Urothelium cell line (cell line): Measurements from ENCODE around the gene P4HA2.

Source experiments
- DNase-seq: peaks from one replicate; pipeline ENCODE4 v3.0.0; 2011; ENCODE audit warnings: low spot score, mixed read lengths
- FAIRE-seq: peaks from 2 replicates; lab custom pipeline; 2011; peaks lifted over from hg19 to GRCh38; lab: Jason Lieb, UNC

The P4HA2 gene

GRCh38 chr5:132265336-132266030 is 37.8 kb upstream of the P4HA2 start:
- FAIRE-seq (no peak), DNase-seq (peak; percentile 66)

DNA sequence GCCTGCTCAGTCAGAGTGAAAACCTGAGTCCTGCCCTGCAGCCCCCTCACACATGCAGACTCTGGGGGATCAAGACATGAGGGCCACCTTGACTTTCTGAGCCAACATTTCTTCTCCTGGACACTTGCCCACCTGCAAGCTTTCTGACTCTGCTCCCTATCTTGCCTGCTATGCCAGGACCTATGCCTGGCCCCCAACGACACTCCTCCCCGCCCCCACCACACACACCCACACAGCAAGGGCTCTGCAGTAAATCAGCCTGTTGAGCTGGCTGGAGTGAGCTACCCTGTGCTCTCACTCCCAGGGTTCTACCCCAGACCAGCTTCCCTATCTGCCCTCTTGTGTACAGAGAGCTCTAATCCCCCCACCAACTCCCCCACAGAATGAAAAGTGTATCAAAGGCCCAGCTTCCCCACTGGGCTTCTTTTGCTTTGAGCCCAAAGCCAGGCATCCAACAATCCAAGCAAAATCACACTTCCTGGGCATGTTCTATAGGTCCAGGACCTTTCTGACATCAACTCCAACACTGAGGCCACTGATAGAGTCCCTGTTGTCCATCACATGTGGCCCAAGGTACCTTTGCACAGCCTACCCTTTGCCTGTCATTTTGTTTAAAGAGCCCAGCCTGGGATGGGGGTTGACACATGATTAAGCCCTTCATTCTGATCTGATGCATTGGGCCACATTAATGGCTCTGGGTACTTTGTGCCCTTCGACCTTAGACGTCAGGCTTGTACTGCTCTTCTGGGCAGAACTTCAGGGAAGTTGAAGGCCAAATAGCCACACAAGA is 37.1 kb upstream of the P4HA2 start:
- FAIRE-seq = no peak
- DNase-seq = no peak

GRCh38 chr5:132263548-132264261 is 36.1 kb upstream of the P4HA2 start:
- DNase-seq = peak; percentile 79
- FAIRE-seq = peak; percentile 44

GRCh38 chr5:132262882-132263547 is 35.4 kb upstream of the P4HA2 start:
- DNase-seq = no peak
- no peak for FAIRE-seq

DNA sequence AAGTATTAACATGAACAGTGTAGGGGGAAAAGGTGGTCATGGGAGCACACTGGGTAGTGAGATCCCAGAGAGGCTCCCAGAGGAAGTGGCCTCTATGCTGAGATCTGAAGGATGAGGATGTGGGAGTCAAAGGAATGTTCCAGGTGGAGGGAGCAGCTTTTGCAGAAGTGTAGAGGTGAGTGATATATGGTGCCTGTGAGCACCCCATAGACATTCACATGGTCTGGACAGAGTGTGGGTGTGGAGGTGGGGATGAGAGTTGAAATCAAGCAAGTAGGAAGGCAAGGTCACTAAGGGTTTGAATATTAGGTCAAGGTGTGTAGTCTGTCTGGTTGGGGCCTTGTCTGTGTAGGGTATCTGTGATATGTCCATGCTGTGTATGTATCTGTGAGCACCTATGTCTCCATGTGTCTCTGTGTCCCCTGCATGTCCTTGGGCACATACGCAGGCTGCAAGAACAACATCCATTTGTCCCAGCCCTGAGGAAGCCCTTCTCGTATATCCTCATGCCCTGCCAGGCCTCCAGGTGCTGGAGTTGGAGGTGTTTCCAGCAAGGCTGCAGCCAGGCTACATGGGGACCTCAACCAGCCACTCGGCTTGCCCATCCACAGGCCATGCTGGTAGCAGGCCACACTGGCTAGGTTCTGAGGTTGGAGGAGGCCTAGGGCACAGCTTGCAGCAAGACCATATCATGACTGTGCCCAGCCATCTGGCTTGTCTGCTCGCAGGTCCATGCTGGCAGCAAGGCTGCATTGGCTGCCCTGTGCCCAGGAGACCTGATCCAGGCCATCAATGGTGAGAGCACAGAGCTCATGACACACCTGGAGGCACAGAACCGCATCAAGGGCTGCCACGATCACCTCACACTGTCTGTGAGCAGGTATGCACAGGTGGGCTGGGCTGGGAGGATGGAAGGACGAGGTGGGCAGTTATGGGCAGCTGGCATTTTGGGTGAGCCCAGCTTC is 34.5 kb upstream of the P4HA2 start:
- DNase-seq = no peak
- peak; percentile 87 for FAIRE-seq

- DNase-seq (peak; percentile 86), FAIRE-seq (no peak)
Measured at GRCh38 chr5:132260714-132261551, 33.3 kb upstream of the P4HA2 start.

GRCh38 chr5:132260051-132260450 is 32.4 kb upstream of the P4HA2 start:
- FAIRE-seq (peak; percentile 86), DNase-seq (peak; percentile 54)

- DNase-seq = peak; percentile 64
- peak; percentile 72 for FAIRE-seq
Measured at GRCh38 chr5:132259069-132259851, 31.6 kb upstream of the P4HA2 start.

DNA sequence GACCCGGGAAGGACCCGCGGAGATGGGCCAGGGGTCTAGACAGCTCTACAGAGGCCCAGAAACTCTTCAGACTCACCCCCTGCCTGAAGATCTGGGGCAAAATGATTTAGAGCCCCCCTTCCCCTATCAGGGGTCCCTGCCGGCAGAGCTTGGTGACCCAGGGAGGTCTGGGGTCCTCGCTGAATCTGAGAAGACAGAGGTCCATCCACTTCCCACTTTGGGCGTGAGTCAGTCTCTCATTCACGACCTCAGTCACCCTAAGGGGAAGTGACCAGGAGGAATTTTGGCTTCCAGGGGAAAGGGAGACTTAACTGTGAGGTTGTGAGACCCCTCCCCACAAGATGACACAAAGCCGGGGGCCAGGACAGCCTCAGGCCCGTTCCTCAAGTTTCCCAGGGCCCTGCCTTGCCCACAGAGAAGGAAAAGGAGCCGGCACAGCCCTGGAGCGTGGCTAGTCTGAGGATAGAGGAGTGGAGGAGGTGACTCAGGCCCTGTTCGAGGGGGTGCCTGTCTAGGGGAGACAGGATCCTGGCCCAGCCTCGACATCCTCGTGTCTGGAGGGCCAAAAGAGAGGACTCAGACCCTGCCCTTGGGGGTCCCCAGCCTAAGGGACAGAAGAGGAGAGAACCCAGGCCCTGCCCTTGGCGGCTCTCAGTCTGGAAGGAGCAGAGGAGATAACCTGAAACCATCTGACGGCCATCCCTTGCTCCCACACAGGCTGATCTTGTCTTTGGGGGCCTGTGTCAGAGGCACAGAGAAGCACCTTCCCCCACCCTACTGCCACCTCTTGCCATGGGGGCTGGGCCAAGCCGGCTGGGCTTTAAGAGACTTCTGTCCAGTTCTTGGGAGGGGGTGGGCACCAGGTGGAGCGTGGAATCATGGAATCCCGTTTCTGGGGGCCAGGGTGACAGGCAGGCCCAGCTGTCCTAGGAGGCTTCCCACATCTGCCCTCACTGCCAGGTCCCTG is 30.7 kb upstream of the P4HA2 start:
- DNase-seq (peak; percentile 41), FAIRE-seq (no peak)

DNA sequence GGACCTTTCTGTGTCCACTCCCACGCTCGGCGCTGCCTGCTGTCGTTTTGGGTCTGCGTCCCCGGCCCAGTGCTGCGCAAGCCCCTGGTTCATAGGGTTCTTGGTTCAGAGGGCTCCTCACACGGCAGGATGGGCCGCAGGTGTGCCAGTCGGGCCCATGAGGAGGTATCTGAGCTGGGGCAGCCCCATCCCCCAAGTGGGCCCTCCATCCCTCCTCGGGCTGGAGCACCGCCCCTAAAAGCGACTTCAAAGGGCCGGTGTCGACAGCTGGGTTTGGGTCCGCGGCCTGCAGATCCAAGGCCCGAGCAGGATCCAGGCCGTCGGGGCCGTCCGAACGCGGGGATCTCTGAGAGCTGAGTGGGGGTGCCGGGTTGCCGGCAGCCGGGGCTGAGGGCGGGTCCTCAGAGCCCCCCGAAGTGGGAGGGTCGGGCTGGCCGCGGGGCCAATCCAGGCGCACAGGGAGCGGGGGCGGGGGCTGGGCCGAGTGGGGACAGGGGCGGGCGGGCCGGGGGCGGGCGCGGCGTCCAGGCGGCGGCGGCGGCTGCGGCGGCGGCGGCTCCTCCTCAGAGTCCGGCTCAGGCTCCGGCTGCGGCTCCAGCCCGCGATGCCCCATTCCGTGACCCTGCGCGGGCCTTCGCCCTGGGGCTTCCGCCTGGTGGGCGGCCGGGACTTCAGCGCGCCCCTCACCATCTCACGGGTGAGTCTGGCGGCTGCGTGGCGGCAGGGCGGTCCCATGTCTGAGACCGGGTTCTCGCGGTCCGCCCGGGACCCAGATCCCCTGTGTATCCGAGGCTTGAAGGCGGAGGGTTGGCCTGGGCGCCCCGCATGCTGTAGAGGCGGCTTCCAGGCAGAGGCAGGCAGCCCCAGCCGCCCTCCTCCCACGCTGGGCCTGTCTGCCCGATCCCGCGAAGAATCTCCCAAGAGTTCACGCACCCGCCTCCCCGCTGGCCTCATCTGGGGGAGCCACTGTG is 29.8 kb upstream of the P4HA2 start, which contains the start of gene PDLIM4:
PDLIM4 (plus strand) TSS at position 566 of the 971 bp plus-strand sequence; CDS start at position 605, 39 bp downstream.
- no peak for FAIRE-seq
- peak; percentile 83 for DNase-seq

GRCh38 chr5:132256783-132257130 is 29.1 kb upstream of the P4HA2 start:
- FAIRE-seq (no peak), DNase-seq (no peak)

GRCh38 chr5:132256086-132256782 is 28.6 kb upstream of the P4HA2 start:
- no peak for DNase-seq
- FAIRE-seq = no peak

DNA sequence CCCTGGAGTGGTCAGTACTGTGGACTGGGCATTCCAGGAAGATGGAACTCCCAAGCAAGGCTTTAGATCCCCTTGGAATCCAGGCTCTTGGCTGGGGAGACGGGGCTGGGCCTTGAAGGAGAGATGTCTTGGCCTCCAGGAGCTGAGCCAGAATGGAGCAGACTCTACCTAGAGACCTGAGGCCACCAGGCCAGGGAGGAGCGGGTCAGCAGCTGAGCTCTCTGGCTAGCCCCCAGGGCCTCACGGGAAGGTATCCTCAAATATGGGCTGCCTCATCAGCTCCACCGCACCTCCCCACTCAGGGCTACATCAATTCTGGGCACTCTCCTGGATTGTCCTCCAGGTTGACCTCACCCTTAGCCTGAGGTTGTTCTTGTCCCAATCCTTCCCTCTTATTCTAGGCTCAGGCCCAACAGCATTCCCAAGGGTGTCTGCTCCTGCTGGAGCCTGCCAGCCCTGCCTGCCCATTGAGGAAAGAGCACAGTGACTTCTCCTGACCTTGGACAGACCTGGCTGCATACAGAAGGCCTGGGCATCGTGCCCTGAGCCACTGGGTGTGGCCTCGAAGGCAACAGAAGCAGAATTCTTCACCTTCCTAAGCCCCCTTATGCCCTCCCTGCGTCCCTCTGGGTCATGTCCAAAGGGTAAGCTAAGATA is 26.8 kb upstream of the P4HA2 start:
- FAIRE-seq (no peak), DNase-seq (no peak)

DNA sequence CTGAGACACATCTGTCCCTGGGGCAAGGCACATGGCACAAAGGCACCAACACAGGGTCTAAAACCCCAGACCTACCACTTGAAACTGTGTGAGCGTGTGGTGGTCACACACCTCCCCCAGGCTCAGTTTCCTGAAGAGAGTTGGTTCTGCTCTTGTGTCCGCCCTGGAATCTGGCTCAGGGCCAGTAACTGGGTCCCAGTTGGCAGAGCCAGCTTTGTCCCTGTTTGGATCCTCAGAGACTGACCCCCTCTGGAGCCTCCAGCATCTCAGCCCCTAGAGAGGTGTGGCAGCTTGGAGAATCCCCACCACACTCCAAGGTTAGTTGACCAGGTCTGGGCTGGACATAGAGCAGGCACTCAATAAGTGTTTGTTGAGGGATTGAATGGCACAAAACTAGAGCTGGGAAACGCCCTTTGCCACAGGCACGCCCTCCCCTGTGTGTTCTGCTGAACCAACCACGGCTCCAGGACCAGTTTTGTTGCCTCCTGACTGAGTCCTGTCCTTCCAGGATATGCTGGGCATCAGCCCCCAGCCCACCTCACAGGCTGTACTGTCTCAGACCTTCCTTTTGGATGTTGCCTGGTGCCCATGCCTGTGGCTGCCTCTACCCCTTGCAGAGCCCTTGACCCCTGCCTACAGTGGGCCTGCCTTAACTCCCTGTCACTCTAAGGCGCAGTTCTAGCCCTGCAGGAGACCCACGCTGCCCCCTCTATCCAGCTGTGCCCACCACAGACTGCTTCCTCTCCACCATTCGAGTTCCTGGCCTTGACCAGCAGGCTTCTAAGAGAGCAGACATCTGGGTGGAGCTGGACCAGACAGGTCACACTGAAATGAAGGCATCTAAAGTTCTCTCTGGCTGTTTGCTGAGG is 26.0 kb upstream of the P4HA2 start:
- no peak for FAIRE-seq
- no peak for DNase-seq
